SK-N-SH treated with all-trans-retinoic acid at 6 μM for 48 hours (cell line): Measurements from ENCODE around the gene TLCD2.
"Not testable (repeated sequence)": the region's sequence is repeated elsewhere in the genome, so short reads cannot be mapped to it uniquely, and the experiment has no call there.

Experiments used
- ATAC-seq: fragments of 200-7000 bp; cut with Tn5 transposase; 3 replicates; pipeline ENCODE4 v1.9.1; 2020; ENCODE audit warnings: mild to moderate bottlenecking, moderate library complexity
- ARNTL ChIP-seq: fragments of 450-650 bp; formaldehyde crosslinking; IDR thresholded peaks from 2 replicates; pipeline ENCODE4 v1.5.0; 2020; ENCODE audit warnings: low read depth, mild to moderate bottlenecking, moderate library complexity, borderline replicate concordance
- BACH2 ChIP-seq: fragments of 250-450 bp; sonication (Bioruptor Pico); IDR thresholded peaks from 2 replicates; pipeline ENCODE4 v1.9.0; 2021; ENCODE audit warnings: mild to moderate bottlenecking, borderline replicate concordance
- CSDC2 ChIP-seq: fragments of 250-450 bp; sonication (Bioruptor Pico); IDR thresholded peaks from 2 replicates; pipeline ENCODE4 v1.5.0; 2020; ENCODE audit warnings: mild to moderate bottlenecking, moderate library complexity
- CSRNP3 ChIP-seq: fragments of 250-450 bp; sonication (Bioruptor Pico); IDR thresholded peaks from 2 replicates; pipeline ENCODE4 v1.5.1; 2021; ENCODE audit warnings: mild to moderate bottlenecking, moderate library complexity
- GLIS3 ChIP-seq: fragments of 250-450 bp; sonication (Bioruptor Pico); IDR thresholded peaks from 2 replicates; pipeline ENCODE4 v1.5.0; 2020; ENCODE audit warnings: mild to moderate bottlenecking, moderate library complexity
- ISL1 ChIP-seq: fragments of 250-450 bp; sonication (Bioruptor Pico); IDR thresholded peaks from 2 replicates; pipeline ENCODE4 v2.1.2; 2022; ENCODE audit warnings: mild to moderate bottlenecking, moderate library complexity
- OSR1 ChIP-seq: fragments of 250-450 bp; sonication (Bioruptor Pico); IDR thresholded peaks from 2 replicates; pipeline ENCODE4 v1.8.0; 2022; ENCODE audit warnings: moderate library complexity, mild to moderate bottlenecking, inconsistent platforms
- PATZ1 ChIP-seq: fragments of 250-450 bp; sonication (Bioruptor Pico); IDR thresholded peaks from 2 replicates; pipeline ENCODE4 v1.8.0; 2020; ENCODE audit warnings: mild to moderate bottlenecking, moderate library complexity, borderline replicate concordance
- POU6F1 ChIP-seq: fragments of 250-450 bp; sonication (Bioruptor Pico); IDR thresholded peaks from 2 replicates; pipeline ENCODE4 v1.8.0; 2021; ENCODE audit warnings: low read depth, mild to moderate bottlenecking, moderate library complexity, borderline replicate concordance
- PPARA ChIP-seq: fragments of 250-450 bp; sonication (Bioruptor Pico); IDR thresholded peaks from 2 replicates; pipeline ENCODE4 v1.5.0; 2020; ENCODE audit warnings: mild to moderate bottlenecking, borderline replicate concordance
- RARB ChIP-seq: fragments of 250-450 bp; sonication (Bioruptor Pico); IDR thresholded peaks from 2 replicates; pipeline ENCODE4 v1.8.0; 2021; ENCODE audit warnings: mild to moderate bottlenecking, moderate library complexity
- SNAI2 ChIP-seq: fragments of 250-450 bp; sonication (Bioruptor Pico); IDR thresholded peaks from 2 replicates; pipeline ENCODE4 v1.5.0; 2020; ENCODE audit warnings: mild to moderate bottlenecking, moderate library complexity
- TCF4 ChIP-seq: fragments of 250-450 bp; sonication (Bioruptor Pico); IDR thresholded peaks from 2 replicates; pipeline ENCODE4 v1.8.0; 2021; ENCODE audit warnings: mild to moderate bottlenecking, moderate library complexity, borderline replicate concordance
- TOX ChIP-seq: fragments of 250-450 bp; sonication (Bioruptor Pico); IDR thresholded peaks from 2 replicates; pipeline ENCODE4 v1.8.0; 2021; ENCODE audit warnings: mild to moderate bottlenecking, moderate library complexity, borderline replicate concordance
- TSHZ2 ChIP-seq: fragments of 250-450 bp; sonication (Bioruptor Pico); IDR thresholded peaks from 2 replicates; pipeline ENCODE4 v1.5.0; 2020; ENCODE audit warnings: mild to moderate bottlenecking, moderate library complexity
- ZC3H10 ChIP-seq: fragments of 250-450 bp; sonication (Bioruptor Pico); IDR thresholded peaks from 2 replicates; pipeline ENCODE4 v1.5.1; 2021; ENCODE audit warnings: mild to moderate bottlenecking, moderate library complexity
- ZFP3 ChIP-seq: fragments of 250-450 bp; sonication (Bioruptor Pico); IDR thresholded peaks from 2 replicates; pipeline ENCODE4 v1.5.0; 2020; ENCODE audit warnings: mild to moderate bottlenecking, moderate library complexity
- ZFP30 ChIP-seq: fragments of 450-650 bp; formaldehyde crosslinking; IDR thresholded peaks from 2 replicates; pipeline ENCODE4 v1.5.0; 2022; ENCODE audit warnings: mild to moderate bottlenecking, moderate library complexity
- ZNF565 ChIP-seq: fragments of 450-650 bp; formaldehyde crosslinking; conservative IDR thresholded peaks from 2 replicates; pipeline ENCODE4 v1.5.0; 2020; ENCODE audit warnings: low read depth, mild to moderate bottlenecking, moderate library complexity
- ZNF70 ChIP-seq: fragments of 450-650 bp; formaldehyde crosslinking; IDR thresholded peaks from 2 replicates; pipeline ENCODE4 v1.5.0; 2020; ENCODE audit warnings: mild to moderate bottlenecking, moderate library complexity
- ZNF8 ChIP-seq: fragments of 450-650 bp; formaldehyde crosslinking; IDR thresholded peaks from 2 replicates; pipeline ENCODE4 v1.5.0; 2020; ENCODE audit warnings: mild to moderate bottlenecking, moderate library complexity
- TF ChIP-seq, protein P1 (sequence below): fragments of 250-450 bp; sonication (Bioruptor Pico); IDR thresholded peaks from 2 replicates; pipeline ENCODE4 v1.5.1; 2020; ENCODE audit warnings: low read depth, mild to moderate bottlenecking, moderate library complexity

TLCD2 gene

GRCh38 chr17:1676401-1676800, 33.8 kb downstream of the TLCD2 start:
- ATAC-seq = no peak
- TF ChIP-seq PPARA (no peak), ZFP3 (CRISPR knock-in tag) (no peak), TCF4 (CRISPR knock-in tag) (no peak), ARNTL (CRISPR knock-in tag) (no peak), SNAI2 (no peak)

DNA sequence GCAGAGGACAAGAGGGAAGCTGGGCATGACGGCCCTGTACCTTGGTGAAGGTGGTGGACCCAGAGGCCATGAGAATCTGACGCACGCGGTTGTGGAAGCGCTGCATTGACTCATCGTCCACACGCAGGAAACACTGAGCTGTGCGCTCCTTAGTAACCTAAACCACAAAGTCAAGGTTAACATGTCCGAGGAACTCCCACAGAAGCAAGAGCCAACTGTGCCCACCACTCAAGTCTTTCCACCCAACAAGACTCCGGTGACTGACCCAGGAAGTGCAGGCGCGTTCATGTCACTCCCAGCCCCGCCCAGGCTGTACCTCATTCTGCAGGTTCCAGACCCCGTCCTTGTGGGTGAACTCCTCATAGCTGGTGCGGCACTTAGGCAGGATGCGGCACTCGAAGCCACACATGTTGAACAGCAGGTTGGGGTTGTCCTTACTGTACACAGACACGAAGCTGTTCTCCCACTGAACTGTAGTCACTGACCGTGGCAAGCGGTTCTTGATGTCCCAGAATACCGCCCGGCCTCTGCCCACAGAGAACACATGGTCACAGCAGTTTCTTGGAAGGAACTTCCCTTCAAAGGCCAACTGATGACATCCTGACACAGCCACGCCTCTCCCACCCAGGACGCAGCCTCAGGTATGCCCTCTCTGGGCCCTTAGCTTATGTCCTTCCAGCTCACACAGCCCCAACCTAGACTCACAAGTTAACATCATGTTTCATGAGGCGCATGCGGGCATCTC, 37.0 kb downstream of the TLCD2 start:
- TF ChIP-seq PPARA = no peak
- no peak for TF ChIP-seq ZNF565 (CRISPR knock-in tag)
- no peak for TF ChIP-seq ARNTL (CRISPR knock-in tag)
- TF ChIP-seq OSR1 = no peak
- no peak for TF ChIP-seq BACH2 (CRISPR knock-in tag)
- TF ChIP-seq PATZ1 (CRISPR knock-in tag) = no peak
- no peak for TF ChIP-seq ZNF8 (CRISPR knock-in tag)
- TF ChIP-seq POU6F1 (CRISPR knock-in tag) = no peak
- no peak for TF ChIP-seq GLIS3 (CRISPR knock-in tag)
- TF ChIP-seq TCF4 (CRISPR knock-in tag) = no peak
- TF ChIP-seq CSRNP3 (CRISPR knock-in tag) = no peak
- TF ChIP-seq, protein P1, sequence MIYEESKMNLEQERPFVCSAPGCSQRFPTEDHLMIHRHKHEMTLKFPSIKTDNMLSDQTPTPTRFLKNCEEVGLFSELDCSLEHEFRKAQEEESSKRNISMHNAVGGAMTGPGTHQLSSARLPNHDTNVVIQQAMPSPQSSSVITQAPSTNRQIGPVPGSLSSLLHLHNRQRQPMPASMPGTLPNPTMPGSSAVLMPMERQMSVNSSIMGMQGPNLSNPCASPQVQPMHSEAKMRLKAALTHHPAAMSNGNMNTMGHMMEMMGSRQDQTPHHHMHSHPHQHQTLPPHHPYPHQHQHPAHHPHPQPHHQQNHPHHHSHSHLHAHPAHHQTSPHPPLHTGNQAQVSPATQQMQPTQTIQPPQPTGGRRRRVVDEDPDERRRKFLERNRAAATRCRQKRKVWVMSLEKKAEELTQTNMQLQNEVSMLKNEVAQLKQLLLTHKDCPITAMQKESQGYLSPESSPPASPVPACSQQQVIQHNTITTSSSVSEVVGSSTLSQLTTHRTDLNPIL (CRISPR knock-in tag) = no peak
- no peak for TF ChIP-seq RARB (CRISPR knock-in tag)
- no peak for TF ChIP-seq ISL1
- TF ChIP-seq TSHZ2 (CRISPR knock-in tag) = no peak
- no peak for TF ChIP-seq TOX (CRISPR knock-in tag)
- no peak for TF ChIP-seq ZFP3 (CRISPR knock-in tag)
- no peak; the same call in 2 of the 3 replicates for ATAC-seq

GRCh38 chr17:1663934-1664333, 46.2 kb downstream of the TLCD2 start:
- not testable (repeated sequence) for ATAC-seq

DNA sequence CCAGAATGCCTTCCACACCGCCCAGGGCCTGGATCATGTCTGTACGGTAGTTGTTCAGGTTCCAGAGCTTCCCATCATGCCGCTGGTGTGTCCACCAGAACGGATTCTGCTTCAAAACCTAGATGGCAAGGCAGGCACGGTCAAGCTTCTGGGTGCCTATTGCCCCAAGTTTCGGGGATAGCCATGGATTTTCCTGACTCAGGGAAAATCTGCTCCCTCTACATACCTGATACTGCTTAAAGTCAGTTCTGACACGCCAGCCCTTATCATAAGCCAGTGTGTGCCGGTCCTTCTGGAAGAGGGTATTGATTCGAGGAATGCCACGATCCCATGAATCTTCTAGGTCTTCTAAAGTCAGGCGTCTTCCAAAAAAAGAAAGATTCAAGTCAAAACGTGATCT, 49.1 kb downstream of the TLCD2 start:
- ATAC-seq = no peak
- TF ChIP-seq SNAI2 (no peak), CSDC2 (no peak), PPARA (no peak), ZFP30 (CRISPR knock-in tag) (no peak), ARNTL (CRISPR knock-in tag) (no peak), TCF4 (CRISPR knock-in tag) (no peak), CSRNP3 (CRISPR knock-in tag) (no peak), ZFP3 (CRISPR knock-in tag) (no peak), ZNF70 (CRISPR knock-in tag) (no peak), ZC3H10 (no peak), TOX (CRISPR knock-in tag) (no peak)
- TF ChIP-seq, protein P1 (CRISPR knock-in tag) = no peak
